C4-2B (cell line): Measurements from ENCODE around the gene MAPKBP1.

Source experiments
- H3K27ac ChIP-seq: fragments of 450-650 bp; 2 replicates; pipeline ENCODE4 v1.5.1; 2017
- CTCF ChIP-seq: fragments of 450-650 bp; conservative IDR thresholded peaks from 2 replicates; pipeline ENCODE4 v1.5.1; 2017; ENCODE audit warnings: mild to moderate bottlenecking
- ZFX ChIP-seq: fragments of 450-650 bp; IDR thresholded peaks from 2 replicates; pipeline ENCODE4 v1.6.1; 2017

The MAPKBP1 gene

GRCh38 chr15:41824062-41824745 lies 49.9 kb downstream of the MAPKBP1 start:
- TF ChIP-seq ZFX (no peak), CTCF (no peak)
- no peak overlapping the region for H3K27ac ChIP-seq

- TF ChIP-seq CTCF (no peak), ZFX (no peak)
Observed at GRCh38 chr15:41825145-41825544, 50.9 kb downstream of the MAPKBP1 start.

GRCh38 chr15:41825572-41826535 lies 51.6 kb downstream of the MAPKBP1 start:
- TF ChIP-seq ZFX (no peak), CTCF (no peak)
- no peak overlapping the region for H3K27ac ChIP-seq

More at GRCh38 chr15:41825145-41825544, 50.9 kb downstream of the MAPKBP1 start:
- no peak overlapping the region for H3K27ac ChIP-seq

GRCh38 chr15:41827290-41827879 lies 53.1 kb downstream of the MAPKBP1 start:
- peak overlapping the region; percentile 78 for H3K27ac ChIP-seq
- TF ChIP-seq CTCF (no peak), ZFX (no peak)

GRCh38 chr15:41827880-41828806 lies 53.9 kb downstream of the MAPKBP1 start, which contains the start of gene JMJD7:
TSS of gene JMJD7 (plus strand) at chr15:41828092. CDS start at chr15:41828125, 33 bp downstream.
- peak within 1 kb of the TSS; percentile 78 for H3K27ac ChIP-seq

More at GRCh38 chr15:41827880-41828806, 53.9 kb downstream of the MAPKBP1 start, which contains the start of gene JMJD7:
- TF ChIP-seq CTCF (no peak), ZFX (no peak)
